IPS-NIHi11 (cell line): ENCODE results near the gene KLHL4.
"Not testable (repeated sequence)": the region's sequence is repeated elsewhere in the genome, so short reads cannot be mapped to it uniquely, and the experiment has no call there.

ENCODE experiments used
- DNase-seq: peaks from one replicate; pipeline ENCODE4 v3.0.0; 2012; ENCODE audit warnings: mixed read lengths, low spot score

KLHL4 gene

DNA sequence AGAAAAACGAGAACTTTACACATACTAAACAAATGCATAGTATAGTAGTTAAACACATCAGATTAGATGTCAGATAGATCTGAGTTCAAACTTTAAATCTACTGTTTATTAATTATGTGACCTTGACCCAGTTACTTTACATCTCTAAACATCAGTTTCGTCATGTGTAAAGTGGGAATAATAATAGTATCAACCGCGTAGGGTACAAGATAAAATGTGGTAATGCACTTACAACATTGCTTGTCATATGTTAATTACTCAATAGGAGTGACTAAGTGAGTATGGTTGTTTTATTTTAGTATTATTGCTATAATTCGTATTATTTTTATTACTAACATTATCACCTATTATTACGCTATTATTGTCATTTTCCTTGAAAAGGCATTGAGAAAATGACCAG lies 144.2 kb downstream of the KLHL4 start:
- DNase-seq = no peak

DNA sequence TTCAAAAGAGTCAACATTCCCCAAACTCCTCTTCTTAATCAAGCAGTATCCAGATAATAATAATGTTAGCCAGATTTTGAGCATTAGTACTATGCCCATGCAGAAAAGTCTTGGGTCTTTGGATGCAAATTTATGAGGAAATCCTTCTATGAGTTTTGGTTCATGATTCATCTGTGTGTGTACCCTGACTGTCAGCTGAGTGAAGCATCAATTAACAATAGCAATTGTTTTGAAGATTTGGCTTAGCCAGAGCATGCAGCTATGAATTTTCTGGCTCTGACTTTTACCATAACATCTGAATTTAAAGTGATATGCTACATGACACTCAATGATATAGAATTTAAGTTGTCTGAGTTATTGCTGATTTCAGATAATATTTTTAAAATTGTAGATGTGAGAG lies 145.8 kb downstream of the KLHL4 start:
- DNase-seq = no peak

DNA sequence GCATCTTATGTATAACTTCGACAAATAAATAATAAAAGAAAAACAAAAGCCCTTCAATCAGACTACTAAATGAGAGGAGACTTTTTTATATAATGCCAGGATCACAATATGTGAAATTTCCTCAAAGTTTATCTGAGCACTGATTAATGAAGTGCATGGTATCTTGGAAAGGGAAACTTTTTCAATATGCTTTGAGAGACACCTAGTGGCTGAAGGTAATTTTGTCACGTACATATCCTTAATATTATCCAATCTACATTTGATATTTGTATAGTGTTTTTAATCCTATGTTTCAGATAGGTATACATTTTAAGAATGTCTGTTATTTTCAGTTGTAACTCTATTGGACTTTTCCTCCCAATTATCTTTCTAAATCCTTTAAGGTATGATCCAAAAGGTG lies 146.8 kb downstream of the KLHL4 start:
- DNase-seq = peak; percentile 7

DNA sequence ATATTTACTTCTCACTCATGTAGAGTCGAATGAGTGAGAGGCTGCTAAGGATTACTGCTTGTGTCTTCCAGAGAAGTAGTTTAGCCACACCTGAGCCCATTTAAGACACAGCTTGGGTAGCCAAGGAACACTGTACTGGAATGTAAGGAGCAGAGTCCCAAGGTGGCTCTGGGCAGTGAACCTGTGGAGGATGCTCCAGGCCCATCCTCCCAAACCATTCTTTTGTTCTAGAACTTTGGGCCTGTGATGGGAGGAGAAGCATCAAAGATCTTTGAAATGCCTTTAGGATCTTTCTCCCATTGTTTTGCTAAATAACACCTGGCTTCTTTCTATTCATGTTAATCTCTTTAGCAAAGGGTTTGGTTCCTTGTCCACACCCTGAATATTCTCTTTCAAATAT lies 162.2 kb downstream of the KLHL4 start:
- DNase-seq = peak; percentile 5

DNA sequence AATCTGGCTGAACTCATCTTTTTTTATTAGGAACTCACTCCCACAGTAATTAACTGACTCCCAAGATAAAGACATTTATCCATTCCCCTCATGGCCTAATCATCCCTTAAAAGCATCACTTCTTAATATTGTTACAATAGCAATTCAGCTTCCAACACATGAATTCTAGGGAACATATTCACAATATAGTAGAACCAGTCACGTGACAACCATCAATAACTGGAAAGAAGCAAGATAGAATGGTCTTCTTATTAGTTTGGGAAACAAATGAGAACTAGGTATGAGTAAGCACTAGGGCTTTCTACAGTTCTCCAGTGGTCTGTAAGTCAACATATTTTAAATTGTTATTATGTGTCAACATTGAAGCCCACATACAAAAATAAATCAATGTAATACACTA lies 170.1 kb downstream of the KLHL4 start:
- DNase-seq = no peak

DNA sequence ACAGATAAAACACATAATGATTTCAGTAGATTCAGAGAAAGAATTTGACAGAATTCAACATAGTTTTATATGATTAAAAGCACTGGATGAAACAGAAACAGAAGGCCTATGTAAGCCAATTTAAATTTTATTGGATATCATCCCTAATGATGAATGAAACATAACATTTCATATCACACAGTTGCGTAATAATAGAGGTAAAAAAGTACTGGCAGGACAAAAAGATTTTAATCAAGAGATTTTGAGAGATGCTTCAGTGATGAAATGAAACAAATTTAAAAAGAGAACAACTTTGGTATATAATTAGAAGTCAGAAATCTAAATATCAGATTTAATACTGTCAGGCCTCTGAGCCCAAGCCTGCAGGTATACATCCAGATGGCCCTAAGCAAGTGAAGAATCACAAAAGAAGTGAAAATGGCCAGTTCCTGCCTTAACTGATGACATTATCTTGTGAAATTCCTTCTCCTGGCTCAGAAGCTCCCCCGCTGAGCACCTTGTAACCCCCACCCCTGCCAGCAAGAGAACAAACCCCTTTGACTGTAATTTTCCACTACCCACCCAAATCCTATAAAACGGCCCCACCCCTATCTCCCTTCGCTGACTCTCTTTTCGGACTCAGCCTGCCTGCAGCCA lies 170.6 kb downstream of the KLHL4 start:
- DNase-seq = not testable (repeated sequence)

DNA sequence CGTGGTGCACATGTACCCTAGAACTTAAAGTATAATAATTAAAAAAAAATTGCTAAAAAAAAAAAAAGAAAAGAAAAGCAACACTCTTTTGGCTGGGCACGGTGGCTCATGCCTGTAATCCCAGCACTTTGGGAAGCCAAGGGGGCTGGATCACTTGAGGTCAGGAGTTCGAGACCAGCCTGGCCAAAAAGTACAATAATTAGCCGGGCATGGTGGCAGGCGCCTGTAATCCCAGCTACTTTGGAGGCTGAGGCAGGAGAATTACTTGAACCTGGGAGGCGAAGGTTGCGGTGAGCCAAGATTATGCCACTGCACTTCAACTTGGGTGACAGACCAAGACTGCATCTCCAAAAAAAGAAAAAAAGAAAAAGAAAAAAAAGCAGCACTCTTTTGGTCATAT lies 171.6 kb downstream of the KLHL4 start:
- not testable (repeated sequence) for DNase-seq

DNA sequence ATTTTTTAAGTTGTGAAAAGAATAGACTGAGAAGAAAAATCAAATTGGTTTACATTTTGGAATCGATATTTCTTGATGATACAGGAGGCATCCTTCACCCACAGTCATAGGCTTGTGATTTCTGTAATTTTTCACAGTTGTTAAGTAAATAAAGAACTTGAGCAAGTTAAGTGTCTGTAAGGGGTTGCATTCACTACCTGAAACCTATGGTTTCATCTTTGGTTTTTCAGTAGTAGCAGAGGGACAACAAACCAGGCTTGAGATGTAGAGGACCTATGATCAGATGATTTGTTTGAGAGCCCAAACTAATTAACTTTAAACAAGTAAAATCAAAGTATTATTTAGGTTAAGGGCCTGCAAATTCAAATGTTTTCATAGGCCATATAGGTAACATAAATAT lies 175.6 kb downstream of the KLHL4 start:
- DNase-seq = no peak

DNA sequence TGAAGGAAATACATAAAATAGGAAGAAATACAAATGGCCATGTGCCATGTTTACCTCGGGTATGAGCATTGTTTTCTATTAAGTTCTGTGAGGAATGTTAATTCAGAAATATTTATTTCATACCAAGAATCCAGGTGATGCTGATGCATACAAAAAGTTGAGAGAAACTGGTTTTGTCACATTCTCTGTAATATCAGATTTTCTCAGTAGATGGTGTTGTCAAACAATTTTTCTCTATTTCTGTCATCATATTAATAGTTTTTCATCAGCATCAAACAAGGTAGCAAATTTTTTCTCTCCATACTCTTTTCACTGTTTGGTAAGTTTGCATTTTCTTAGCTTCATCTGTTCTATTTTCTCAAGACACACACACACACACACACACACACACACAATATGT lies 179.8 kb downstream of the KLHL4 start:
- no peak for DNase-seq

DNA sequence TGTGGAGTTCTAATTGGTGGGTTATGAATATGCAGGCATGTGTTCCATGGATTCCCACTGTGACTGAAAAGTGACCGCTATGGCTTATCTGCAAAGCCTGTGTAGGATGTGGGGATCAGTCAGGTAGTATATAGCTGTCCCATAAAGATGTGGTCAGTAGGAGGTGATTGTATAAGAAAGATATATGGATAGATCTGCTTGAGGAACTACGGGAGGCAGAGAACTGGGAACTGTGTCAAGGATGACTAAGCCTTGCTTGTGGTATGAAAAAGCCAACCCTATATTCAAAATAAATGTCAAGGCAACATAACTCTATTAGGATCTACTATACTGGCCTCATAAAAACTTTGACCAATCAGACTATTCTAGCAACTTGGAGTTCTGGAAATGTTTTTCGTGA lies 185.2 kb downstream of the KLHL4 start:
- DNase-seq = no peak

DNA sequence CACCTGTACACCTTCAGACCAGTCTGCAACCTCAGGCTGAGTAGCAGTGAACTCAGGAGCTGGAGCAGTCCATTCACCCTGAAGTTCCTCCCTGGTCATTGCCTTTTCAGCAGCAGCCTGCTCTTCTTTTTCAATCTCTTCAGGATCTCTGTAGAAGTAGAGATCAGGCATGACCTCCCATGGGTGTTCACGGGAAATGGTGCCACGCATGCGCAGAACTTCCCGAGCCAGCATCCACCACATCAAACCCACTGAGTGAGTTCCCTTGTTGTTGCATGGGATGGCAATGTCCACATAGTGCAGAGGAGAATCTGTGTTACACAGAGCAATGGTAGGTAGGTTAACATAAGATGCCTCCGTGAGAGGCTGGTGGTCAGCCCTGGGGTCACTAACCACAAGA lies 185.9 kb downstream of the KLHL4 start:
- DNase-seq = not testable (repeated sequence)

DNA sequence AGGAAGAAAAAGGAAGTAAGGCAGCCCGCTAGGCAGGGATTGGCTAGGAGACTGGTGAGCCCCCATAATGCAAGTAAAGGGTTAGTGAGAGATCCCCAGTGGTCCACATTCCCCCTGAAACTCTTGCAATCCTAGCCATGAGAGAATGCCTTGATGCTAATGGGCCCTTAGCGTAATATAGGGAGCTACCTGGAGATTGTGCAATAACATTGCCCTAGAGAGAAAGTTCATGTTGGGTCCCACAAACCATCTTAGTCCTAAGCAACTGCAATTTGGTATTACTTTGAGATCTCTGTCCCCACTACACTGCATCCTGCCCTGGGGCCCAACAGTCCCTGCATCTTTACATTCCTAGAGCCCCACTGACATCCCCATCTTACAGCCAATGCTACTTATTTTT lies 188.5 kb downstream of the KLHL4 start:
- DNase-seq = no peak

DNA sequence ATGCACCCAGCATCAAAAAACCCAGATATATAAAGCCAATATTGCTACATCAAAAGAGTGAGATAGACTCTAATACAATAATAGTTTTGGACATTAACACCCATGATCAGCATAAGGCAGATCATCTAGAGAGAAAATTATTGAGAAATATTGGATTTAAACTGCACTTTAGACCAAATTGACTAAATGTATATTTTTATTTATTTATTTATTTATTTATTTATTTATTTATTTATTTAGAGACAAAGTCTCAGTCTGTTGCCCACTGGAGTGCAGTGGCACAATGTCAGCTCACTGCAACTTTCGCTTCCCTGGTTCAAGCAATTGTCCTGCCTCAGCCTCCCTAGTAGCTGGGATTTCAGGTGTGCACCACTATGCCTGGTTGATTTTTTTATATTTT lies 193.0 kb downstream of the KLHL4 start:
- DNase-seq = no peak
